Measurements from ENCODE around the gene ARHGAP31.

Gene ARHGAP31

GRCh38 chr3:119453822-119454221, 159.6 kb downstream of the ARHGAP31 start:
- DNase-seq = no peak

- no peak for DNase-seq
These were observed 162.3 kb downstream of the ARHGAP31 start for GRCh38 chr3:119456469-119456868.

DNA sequence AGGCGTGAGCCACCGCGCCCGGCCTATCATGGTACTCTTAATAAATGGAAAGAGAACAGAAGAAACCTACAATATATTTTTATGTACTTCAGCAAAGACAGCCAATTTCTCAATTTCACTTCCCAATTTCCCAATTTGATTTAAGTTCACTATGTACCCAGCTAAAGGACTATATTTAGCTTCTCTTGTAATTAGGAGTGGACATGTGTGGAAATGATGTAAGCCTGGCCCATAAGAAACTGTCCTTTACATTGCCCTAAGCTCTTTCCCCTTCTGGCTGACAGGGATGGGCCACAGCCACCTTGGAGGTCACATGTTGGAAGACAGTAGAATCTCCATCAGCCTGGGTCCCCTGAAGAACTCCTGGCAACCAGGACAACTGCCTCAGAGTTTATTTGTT, 163.1 kb downstream of the ARHGAP31 start:
- no peak for DNase-seq

- peak; percentile 97 for DNase-seq
These were observed 169.3 kb downstream of the ARHGAP31 start, which contains the start of gene TMEM39A for GRCh38 chr3:119463171-119464169. TSS of gene TMEM39A (minus strand) at chr3:119463615. CDS start at chr3:119462074, 1,541 bp downstream.

GRCh38 chr3:119468041-119468440, 173.9 kb downstream of the ARHGAP31 start:
- no peak for DNase-seq

GRCh38 chr3:119469418-119470189, 175.4 kb downstream of the ARHGAP31 start:
- no peak for DNase-seq
